NCI-H2107 treated with DMSO at 0.1 percent for 48 hours (cell line): ENCODE data around the gene THSD4.

Experiments used
- DNase-seq: peaks from one replicate; lab custom pipeline; 2025; ENCODE audit not compliant: unreplicated experiment; lab: John Stamatoyannopoulos, UW

The THSD4 gene

DNA sequence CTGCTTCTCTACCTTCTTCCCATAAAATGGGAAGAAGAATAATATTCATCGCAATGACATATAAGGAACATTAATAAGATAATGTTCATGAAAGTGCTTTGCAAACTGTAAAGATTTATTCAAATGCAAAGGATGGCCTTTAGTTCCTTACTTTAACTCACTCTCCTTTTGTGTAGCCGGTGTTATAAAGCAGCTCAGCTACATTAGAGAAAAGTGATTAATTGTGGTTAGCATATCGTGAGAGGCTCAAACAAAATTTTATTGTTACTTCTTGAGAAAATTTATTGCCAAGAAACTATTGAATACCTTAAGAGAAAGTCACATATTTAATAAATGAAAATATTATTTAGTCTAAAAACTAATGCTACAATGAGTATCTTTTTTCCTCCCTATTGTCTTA lies 444.3 kb downstream of the THSD4 start:
- DNase-seq: no peak

DNA sequence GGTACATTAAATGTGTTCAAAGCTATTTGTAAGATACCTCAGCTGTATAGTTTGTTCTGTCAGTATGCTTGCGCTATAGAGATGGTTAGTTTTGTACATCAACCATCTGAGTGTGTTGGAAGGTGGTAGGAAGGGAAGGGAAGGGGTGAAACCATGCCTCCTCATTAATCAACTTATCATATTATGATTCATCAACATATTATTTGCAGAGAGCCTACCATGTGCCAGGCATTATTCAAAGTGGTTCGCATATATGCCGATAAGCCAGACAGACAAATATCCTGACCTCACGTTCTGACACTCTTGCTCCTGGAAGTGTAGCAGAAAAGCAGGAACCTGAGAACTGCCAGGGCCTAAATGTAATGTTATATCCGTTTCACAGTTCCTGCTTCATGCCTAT lies 447.0 kb downstream of the THSD4 start:
- no peak for DNase-seq

DNA sequence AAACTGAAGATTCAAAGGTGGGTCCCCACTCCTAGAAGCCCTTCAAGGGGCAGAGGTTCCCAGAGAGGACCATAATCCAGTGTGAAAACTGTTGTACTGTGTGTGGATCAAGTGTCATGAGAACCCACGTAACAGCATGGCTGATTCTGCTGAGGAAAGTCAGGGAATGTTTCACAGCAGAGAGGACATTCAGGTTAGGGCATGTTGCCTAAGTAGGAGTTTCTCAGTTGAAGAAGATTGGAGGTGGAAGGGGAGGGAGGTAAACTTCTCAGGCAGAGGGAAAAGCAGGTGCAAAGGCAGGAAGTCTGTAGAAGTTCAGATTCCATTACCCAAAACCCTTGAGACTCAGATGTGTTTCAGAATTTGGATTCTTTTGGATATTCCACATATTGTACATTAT lies 448.9 kb downstream of the THSD4 start:
- no peak for DNase-seq

DNA sequence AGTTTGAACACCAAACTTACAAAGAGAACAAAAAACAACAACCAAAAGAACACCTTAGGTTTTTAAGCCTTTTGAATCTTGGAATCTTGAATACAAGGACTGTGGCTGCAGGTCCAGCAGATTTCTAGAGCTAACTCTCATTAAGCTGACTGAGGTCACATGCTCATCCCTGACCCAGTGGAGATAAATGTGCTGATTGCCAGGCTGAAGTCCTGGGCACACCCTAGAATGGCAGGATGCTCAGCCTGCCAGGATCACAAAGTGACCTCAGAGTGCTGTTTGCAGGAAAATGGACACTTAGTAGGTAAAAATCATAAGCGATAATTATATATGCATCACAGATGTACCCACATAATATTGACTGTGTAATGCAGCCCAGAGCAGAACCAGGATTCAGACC lies 449.7 kb downstream of the THSD4 start:
- no peak for DNase-seq

DNA sequence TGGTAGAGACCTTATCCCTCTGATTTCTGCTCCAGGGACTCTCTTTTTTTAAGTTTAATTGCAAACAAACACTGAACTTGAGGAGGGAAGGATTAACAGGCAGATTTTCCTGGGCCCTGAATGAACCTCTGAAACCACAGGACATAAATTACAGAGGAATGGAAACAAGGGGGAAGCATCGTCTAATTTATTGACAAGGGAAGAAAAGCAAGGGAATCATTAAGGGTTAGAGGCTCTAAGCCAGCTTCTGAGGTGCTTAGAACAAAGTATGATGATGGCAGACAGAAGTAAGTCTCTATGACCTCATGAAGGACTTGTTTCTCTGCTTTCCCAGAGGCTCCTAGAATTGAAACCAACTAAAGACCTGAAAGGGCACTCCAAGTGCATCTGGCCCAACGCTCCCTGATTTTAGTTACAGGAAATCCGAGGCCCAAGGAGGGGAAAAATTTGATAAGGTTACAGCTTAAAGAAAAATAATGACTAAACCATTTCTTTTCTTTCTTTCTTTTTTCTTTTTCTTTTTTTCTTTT lies 450.4 kb downstream of the THSD4 start:
- DNase-seq: no peak

DNA sequence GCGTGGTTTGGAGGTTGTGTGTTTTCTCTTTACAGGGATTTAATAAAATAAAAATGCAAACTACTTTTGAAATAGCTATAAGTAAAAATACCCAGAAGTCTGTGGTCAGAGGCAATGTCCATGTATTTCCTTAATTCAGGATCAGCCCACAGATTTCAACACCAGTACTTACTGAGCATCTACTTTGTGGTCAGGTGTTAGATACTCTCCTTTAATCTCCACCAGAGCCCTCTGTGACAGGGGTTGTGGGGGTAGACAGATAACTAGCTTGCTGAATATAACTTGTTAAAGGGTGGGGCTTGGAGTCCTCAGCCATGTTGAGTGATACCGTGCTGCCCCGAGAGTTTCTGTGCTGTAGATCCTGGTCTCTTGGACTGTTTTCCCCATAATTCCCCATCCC lies 451.0 kb downstream of the THSD4 start:
- no peak for DNase-seq

DNA sequence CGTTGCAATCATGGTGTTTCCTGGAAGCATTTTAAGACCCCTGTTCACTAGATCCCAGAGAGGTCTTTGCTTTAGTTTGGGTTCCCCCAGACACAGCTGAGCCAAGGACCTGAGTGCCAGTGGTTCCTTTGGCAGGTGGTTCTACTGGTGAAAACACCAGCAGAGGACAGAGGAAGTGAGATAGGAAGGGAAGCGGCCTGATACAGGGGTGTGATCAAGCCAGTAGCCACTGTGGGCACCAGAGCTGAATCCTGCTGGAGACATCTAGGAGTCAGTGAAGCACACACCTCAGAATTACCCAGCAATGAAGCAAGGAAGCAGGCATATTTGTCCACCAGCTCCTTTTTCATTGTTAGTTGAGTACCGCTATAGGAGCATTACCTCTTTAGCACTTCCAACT lies 451.9 kb downstream of the THSD4 start:
- no peak for DNase-seq

DNA sequence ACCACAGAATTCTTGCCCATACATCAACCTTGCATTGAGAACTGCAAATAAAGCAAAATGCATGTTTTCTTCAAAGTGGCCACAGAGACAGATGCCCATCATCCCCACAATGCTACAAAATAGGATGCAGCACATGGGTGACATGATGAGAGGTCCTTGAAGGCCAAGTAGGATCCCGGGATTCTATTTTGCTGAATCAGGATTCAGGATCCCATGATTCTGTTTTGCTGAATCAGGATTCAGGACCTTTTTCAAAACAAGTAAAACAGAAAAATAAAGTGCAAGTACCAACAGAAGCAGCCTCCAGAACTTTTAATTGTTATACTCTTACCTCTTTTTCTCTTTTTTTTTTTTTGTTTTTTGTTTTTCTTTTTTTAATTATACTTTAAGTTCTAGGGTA lies 453.0 kb downstream of the THSD4 start:
- no peak for DNase-seq

DNA sequence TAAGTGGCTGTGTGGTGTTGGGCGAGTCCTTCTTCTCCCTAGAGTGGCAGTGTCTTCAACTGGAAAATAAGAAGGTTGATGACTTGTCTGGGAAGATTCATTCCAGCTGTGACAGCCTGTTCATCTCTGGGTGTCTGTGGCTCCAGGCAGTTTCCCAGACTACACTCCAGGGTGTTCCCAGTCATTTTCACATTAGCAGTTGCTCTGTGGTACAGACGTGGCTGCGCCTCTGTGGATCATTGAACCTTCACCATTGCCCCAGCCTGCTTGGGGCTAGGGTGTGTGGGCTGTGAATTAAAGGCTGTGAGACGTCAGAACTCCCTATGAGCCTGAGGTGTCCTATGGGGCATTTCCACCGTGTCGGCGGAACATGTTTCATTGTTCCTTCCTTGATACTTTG lies 455.5 kb downstream of the THSD4 start:
- no peak for DNase-seq

DNA sequence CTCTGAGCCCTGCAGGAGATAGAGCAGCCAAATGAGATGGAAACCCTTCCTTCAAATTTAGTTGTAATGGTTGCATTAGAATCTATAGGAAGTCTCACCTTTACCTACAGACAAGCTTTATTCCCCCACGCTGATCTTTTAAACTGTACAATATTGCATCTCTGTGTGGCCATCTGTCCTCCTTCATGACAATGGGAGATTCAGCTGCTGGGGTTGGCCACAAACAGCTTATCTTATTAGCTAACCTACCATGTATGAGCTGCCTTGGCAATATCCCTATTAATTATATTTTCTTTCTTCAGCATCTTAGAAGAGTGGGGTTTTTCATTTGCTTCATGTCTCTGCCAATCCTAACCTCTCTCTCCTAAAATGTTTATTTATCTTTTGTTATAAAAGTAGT lies 456.4 kb downstream of the THSD4 start:
- no peak for DNase-seq

DNA sequence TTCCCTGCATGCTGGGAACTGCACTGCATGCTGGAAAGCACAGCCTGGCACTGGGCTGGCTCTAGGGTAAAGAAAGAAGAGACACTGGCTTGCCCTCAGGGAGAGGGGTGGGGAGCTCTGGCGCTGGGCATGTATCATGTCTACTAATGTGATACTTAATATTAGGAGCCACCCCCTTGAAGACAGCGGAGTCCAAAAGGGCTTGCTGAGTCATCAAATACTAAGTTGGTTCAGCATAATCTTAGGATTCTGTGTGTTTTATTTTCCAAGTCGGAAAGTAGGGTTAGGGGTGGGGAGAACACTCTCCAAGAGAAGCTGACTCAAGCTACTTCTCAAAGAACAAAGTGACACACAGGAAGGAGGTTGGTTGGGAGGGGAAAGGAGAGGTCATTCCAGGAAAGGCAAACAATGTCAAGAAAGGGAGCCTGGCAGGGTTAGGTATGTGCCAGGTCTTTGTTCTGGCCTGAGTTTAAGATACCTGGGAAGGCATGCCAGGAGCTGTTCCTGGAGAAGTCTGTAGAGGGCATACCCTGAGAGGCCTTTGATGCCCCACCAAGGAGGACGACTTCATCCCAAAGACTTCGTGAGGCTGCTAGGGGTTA lies 457.3 kb downstream of the THSD4 start:
- no peak for DNase-seq

DNA sequence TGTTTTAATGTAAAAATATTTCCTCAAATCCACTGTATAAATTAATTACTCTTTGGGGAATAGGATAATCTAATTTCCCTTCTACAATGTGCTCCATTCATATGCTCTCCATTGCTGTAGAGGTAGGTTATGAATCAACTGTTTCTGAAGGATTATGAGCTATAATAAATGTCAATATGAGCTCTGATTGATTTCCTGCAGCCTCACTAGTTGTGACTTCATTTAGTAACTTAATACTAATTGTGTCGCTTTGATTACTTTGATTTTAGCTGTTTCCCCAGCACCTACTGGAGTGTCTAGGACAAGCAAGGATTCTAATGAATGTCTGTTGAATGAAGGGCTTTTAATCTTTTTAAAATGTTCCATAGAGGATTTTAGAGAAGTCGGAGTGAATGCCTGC lies 458.3 kb downstream of the THSD4 start:
- no peak for DNase-seq

DNA sequence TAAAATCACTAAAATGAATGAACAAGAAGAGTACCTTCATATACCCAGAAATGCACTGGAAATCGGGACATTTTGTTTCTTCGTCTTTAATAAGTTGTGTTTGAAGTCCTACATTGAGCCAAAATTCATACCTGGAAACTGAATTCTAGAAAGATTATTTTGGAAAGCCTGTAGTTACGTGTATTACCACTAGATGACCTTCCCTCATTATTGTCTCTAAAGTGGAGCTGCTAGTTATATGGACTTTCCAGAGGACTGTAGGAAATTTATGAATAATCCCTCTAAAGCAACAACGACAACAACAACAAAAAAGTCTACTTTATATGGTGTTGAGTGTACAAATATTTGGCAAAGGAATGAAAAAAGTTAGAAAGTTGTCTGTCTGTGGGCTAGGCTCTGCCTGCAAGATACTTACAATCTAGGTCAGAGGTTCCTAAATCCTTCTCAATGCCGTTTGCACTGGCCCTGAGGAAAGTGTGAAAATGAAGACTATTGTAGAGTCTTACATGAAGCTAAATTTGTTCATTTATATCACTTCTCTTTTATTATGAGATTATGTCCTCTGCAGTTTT lies 460.3 kb downstream of the THSD4 start:
- no peak for DNase-seq

DNA sequence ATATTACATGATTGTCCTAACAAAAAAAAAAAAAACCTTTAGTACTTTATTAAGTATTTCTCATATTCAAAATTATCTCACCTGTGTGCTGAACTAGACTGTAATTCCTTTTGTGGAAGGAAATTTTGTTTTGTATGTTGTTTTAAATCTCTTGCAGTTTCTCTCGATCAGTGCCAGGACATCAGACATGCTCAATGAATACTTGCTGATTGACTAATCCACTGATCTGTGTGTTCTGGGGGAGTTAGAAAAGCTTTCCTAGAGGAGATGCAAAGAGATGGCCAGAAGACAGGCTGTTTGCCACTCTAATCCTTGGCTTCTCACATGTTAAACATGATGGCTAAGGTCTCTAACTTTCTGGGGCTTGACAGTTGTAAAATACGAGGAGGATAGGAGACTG lies 461.8 kb downstream of the THSD4 start:
- no peak for DNase-seq

DNA sequence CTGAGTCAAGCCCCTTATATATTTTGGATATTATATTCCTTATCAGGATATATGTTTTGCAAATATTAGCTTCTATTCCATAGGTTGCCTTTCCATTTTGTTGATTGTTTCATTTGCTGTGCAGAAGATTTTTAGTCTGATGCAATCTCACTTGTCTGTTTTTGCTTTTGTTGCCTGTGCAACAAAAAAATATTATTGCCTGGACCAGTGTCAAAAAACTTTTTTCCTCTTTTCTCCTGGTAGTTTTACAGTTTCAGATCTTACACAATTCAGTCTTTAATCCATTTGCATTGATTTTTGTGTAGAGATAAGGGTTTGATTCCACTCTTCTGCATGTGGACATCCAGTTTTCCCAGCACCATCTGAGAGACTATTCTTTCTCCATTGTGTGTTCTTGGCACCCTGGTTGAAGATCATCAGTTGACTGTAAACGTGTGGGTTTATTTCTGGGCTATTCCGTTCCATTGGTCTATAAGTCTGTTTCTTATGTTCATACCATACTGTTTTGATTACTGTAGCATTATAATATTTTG lies 466.2 kb downstream of the THSD4 start:
- no peak for DNase-seq

DNA sequence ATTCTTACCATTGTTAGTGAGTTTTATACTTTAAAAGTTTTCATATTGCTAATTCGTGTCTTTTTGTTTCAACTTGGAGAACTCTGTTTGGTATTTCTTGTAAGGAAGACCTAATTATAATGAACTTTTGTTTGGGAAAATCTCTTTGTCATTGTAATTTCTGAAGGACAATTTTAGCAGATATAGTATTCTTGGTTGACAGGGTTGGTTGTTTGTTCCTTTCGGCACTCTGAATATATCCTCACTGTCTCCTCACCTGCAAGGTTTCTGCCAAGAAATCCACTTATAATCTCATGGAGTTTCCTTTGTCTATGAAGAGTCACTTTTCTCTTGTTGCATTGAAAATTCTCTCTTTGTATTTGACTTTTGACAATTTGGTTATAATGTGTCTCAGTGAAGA lies 469.9 kb downstream of the THSD4 start:
- no peak for DNase-seq

DNA sequence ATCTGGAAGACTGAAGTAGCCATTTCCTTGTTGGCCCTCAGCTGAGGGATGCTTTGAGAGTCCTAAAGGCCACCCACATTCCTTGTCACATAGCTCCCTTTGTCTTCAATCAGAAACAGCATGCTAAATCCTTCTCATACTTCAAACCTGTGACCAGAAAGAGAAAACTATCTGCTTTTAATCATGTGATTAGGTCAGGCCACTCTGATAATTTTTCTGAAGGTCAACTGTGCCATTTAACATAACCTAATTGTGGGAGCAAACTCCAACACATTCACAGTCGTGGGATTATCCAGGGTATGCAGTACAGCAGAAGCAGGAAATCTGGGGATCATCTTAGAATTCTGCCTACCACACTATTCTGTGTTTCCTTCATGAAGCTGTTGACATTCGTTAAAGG lies 471.2 kb downstream of the THSD4 start:
- DNase-seq: no peak

DNA sequence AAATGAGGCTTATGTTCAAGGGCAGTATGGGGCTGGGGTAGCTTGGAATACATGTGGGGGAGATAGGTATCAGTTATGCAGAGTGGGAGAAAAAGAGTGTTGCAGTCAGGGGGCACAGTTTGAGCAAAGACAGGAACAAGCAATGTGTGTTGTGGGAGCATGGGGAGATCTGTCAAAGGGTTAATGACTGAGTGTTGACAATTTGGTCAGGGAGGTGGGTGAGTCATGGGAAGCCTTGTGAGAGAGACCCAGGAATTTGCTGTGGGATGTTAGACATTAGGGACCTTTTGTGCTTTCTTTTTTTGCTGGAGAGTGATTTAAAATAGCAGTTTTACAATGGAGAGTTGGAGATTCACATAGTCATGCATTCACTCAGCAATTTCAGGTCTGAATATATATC lies 473.5 kb downstream of the THSD4 start:
- no peak for DNase-seq

DNA sequence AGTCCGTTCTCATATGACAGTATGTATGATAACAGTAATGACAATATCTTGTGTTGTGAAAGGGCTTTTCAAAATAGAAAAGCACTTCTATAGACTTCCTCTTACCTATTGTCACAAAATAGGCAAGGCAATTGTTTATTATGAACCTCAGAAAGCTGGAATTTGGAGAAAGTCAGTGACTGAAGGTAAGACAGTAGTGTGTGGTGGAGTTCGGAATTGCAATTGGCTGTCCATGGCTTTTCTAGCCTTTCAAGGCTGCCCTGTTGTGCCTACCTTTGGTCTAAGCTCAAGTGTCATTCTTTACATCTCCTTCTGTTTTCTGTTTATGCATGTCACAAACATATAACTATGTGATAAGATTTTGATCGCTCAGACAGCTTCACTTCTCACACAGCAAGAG lies 475.8 kb downstream of the THSD4 start:
- DNase-seq: no peak

DNA sequence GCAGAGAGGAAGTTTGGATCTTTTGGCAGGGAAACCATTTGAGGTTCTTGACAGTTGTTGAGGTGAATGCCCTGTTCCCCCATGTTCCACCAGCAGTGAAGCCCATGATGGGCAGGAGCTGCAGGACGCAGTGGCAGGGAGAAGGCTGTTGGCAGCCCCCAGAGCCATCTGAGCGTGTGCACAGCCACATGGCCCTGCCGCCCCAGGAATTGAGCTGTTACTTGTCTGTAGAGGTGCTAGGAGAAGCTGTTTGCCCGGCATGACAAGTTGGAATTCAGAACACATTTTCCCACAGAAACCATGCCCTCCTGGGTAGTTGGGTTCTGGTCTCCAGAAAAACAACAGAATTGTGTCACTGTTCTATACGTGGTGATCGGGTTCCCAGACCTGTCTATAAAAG lies 476.9 kb downstream of the THSD4 start:
- no peak for DNase-seq

DNA sequence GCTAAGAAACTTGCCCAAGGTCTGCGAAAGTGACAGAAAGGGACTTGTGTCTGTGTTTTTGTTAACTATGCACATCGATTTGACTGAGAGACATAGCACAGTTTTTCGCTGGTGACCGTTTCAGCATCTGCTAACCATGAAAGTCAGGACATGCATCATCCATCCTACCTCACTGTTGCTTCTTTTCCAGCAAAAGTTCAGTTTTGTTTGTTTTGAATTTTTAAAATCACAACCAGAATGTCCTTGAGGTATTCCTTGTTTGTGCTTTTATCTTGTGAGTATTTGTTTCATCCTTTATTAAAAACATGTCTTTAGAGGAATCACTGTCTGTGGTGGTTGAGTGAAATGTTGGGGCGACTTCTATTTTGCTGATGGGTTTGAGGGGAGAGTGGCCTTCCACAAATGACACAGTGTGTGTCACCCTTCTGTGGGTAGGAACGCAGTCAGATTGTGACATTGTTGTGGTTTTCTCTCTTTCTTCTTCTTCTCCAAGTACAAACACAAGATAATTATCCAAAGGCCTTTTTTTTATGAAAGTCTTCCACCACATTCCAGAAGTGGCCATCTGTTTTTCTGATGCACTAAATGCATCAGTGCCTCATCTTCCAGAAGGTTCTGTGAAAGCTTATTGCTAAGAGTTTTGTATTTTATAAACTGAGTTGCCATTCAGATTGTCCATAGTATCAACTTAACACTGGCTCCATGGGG lies 480.7 kb downstream of the THSD4 start:
- no peak for DNase-seq

DNA sequence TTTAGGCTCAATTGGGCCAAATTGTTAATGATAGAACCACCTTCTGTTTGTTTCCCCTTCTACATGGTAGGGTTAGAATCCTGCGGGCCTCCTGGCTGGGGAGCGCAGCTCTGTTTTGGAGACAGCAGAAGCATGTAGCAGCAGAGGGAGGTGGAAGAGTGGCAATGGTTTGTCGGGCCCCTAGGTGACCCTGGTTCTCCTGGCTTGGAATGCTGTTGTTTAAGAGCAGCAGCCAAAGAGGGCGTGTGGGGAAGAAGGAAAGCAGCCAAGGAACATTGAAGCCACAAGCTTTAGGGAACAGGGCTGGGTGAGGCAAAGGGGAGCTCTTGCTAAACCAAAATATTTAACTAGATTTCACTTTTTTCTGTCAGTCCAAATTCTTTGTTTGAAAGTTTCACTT lies 481.4 kb downstream of the THSD4 start:
- DNase-seq: no peak
